NOMO-1 treated with DMSO at 0.1 percent for 48 hours (cell line): Measurements from ENCODE around the gene ZNF3.
"Not testable (repeated sequence)": the region's sequence is repeated elsewhere in the genome, so short reads cannot be mapped to it uniquely, and the experiment has no call there.

Experiments
- DNase-seq: peaks from one replicate; lab custom pipeline; 2025; ENCODE audit not compliant: unreplicated experiment; lab: John Stamatoyannopoulos, UW

ZNF3 gene

DNA sequence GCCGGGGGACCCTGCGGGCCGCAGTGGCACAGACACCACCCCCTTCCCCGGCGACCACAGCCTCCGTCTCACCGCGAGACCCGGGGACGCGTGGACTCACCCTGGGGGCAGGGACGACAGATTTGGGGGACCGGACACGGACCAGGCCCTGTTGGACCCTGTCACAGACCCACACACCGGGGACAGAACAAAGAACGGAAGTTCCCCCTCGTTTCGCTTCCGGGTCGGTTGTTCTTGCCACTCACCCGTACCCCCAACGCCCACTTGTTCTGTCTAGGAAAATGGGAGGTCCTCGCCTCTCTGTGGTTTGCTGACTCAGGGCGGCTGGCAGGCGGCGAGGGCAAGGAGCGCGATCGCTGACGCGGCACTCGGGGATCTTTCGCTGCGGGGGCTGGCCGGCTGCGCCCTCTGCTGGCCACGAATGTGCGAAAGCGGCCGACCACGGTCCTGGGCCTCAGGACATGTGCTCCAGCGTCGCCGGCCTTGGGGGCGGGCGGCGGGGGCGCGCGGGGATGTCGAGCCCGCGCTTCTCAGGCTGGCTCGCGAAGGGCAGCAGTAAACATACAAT is at the start of gene ZNF3:
Gene ZNF3, minus strand, starts transcription at position 189 of the 568 bp plus-strand sequence. CDS start 4,366 bp downstream, outside the sequence.
- DNase-seq, result peak; percentile 100

DNA sequence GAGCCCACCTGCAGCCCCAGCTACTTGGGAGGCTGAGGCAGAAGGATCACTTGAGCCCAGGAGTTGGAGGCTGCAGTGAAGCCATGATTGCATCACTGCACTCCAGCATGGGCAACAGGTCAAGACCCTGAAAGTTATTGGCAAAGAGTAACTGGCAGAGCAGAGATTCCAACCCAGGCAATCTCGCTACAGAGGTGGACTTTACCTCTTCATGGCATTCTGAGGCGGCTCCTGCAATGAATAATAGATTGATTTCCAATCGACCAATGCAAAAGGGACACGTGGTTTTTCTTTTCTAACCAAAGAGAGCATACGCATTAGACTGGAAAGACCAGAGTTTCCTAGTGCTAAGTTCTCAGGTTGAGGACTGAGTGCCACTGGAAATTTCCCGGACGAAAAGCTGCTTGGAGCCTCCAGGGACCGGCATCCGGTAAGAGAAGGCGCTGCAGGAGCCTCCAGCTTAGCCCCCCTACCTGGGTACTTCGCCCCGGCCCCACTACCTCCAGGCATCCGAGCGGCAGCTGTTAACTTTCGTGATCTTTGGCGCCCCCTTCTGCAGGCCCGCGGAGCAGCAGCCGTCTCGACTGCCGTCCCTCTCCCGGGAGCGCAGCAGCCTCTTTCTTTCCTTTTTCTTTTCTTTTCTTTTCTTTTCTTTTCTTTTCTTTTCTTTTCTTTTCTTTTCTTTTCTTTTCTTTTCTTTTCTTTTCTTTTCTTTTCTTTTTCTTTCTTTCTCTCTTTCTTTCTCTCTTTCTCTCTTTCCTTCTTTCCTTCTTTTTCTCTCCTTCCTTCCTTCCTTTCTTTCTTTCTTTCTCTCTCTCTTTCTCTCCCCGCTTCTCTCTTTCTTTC is 49.3 kb upstream of the ZNF3 start:
- DNase-seq, result peak; percentile 69

DNA sequence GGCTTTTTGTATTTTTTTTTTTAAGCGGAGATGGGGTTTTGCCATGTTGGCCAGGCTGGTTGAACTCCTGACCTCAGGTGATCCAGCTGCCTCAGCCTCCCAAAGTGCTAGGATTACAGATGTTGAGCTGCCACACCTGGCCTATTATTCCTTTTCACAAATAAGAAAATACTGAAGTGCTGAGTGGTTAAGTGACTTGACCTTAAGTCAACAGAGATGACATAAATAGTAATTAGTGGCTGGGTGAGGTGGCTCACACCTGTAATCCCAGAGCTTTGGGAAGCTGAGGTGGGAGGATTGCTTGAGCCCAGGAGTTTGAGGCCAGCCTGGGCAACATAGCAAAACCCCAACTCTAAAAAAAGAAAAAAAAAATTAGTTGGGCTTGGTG is 48.7 kb upstream of the ZNF3 start:
- DNase-seq, result not testable (repeated sequence)

DNA sequence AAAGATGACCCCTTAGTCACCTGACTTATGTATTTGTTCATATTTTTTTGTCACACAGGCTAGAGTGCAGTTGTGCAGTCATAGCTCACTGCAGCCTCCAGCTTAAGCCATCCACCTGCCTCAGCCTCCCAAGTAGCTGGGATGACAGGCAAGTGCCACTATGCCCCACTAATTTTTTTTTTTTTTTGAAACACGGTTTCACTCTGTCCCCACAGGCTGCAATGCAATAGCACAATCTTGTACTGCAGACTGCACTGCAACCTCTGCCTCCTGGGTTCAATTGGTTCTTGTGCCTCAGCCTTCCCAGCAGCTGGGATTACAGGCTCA is 47.1 kb upstream of the ZNF3 start:
- DNase-seq, result no peak

DNA sequence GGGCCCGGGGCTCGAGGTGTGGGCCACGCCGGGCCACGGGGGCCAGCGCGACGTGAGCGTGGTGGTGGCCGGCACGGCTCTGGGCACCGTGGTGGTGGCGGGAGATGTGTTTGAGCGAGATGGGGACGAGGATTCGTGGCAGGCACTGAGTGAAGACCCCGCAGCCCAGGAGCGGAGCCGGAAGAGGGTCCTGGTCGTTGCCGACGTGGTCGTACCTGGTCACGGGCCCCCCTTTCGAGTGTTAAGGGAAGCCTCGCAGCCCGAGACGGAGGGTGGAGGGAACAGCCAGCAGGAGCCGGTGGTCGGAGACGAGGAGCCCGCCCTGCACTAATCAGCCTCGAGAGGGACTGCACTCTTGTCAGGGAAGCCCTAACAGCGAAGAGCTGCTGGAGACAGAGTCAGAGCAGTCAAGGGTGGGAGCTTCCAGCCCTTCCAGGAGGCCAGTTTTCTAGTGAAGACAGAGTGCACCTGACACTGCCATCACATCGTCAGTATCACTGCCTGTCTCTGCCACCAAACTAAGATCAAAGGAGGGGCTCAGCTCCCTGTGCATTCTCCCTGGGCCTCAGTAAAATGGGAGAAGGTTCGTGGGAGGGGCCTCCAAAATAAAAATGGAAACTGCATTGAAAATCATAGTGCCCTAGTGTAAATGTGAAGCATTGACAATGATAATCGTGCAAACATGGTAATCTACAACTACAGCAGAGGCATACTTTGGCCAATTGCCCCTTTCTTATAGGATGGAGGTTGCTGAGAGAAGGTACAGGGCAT is 46.5 kb upstream of the ZNF3 start:
- DNase-seq, result peak; percentile 27

DNA sequence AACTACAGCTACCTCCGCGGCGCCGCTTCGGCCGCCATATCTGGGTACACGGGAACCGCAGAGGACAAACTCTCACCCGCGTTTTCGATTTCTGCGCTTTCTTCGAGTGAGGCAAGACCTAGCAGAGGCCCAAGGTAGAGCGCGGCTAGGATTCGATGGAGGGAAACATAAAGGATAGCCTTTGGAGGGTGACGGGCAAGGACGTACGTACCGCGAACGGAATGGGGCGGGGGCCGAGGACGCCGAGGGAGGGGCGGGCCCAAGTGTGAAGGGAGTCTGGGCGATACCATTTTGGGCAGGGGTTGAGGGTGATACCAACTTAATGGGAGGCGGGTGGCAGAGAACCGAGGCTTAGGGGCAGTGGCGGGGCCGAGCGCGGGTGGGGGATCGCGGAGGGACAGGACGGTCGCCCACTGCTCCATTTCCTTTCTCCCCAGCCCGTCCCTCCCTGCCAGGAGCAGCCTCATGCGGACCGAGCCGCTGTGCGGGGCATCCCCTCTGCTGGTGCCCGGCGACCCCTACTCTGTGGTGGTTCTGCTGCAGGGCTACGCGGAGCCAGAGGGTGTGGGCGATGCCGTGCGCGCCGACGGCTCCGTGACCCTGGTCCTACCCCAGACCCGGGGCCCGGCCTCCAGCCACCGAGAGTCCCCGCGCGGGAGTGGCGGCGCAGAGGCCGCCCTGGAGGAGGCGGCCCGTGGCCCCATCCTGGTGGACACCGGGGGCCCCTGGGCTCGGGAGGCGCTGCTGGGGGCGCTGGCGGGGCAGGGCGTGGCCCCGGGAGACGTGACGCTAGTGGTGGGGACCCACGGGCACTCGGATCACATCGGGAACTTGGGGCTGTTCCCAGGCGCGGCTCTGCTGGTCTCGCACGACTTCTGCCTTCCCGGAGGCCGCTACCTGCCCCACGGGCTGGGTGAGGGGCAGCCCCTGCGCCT is 45.7 kb upstream of the ZNF3 start, which contains the start of gene MBLAC1:
Gene MBLAC1, plus strand, starts transcription at position 37 of the 935 bp plus-strand sequence. Its CDS starts 429 bp downstream, at position 466.
- DNase-seq, result peak; percentile 92

DNA sequence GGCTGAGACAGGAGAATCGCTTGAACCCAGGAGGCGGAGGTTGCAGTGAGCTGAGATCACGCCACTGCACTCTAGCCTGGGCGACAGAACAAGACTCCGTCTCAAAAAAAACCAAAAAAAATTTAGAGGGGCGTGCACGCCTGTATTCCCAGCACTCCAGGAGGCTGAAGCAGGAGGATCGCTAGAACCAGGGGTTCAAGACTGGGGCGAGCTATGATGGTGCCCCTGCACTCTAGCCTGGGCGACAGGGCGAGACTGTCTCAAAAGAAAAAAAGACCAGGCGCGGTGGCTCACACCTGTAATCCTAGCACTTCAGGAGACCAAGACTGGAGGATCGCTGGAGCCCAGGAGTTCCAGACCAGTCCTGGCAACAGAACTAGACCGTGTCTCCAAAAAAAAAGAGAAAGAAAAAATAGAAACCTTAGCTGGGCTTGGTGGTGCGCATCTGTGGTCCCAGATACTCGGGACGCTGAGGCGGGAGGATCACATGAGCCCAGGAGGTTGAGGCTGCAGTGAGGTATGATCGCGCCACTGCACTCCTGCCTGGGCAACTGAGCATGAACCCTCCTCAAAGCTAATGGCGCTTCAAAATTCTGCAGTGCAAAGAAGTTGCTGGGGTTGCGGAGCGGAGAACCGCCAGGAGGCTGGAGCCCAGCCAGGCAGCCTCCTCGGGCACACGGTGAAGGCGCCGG is 44.9 kb upstream of the ZNF3 start:
- no peak for DNase-seq

DNA sequence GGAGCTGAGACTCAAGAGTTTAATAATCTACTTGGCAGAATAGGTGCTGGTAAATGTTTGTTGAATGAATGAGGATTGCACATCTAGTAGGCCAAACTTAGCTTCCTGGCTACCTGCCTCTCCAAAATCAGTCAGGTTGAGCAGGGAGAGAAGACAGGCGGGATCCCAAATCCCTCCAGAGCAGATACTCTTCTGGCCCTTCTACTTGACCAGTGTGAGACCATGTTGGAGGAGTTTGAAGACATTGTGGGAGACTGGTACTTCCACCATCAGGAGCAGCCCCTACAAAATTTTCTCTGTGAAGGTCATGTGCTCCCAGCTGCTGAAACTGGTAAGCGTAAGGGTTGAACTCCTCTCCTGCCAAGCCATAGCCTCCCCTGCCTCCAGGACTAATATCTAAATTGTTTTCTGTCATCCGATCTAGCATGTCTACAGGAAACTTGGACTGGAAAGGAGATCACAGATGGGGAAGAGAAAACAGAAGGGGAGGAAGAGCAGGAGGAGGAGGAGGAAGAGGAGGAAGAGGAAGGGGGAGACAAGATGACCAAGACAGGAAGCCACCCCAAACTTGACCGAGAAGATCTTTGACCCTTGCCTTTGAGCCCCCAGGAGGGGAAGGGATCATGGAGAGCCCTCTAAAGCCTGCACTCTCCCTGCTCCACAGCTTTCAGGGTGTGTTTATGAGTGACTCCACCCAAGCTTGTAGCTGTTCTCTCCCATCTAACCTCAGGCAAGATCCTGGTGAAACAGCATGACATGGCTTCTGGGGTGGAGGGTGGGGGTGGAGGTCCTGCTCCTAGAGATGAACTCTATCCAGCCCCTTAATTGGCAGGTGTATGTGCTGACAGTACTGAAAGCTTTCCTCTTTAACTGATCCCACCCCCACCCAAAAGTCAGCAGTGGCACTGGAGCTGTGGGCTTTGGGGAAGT is 43.0 kb upstream of the ZNF3 start:
- DNase-seq, result no peak

DNA sequence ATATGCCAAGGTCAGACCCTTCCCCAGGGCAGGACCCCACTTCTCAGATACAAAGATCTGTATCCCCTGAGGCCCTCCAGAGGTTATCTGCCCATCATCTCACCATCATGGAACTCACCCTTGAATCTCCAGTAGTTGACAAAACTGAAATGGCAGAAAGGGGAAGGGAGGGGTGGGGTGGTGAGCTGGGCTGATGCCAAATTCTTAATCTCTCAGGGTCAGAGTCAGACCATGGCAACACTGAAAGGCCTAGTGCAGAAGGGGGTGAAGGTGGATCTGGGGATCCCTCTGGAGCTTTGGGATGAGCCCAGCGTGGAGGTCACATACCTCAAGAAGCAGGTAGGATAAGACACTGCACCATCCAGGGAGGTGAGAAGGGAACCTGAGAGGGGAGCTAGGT is 41.0 kb upstream of the ZNF3 start:
- DNase-seq, result no peak

DNA sequence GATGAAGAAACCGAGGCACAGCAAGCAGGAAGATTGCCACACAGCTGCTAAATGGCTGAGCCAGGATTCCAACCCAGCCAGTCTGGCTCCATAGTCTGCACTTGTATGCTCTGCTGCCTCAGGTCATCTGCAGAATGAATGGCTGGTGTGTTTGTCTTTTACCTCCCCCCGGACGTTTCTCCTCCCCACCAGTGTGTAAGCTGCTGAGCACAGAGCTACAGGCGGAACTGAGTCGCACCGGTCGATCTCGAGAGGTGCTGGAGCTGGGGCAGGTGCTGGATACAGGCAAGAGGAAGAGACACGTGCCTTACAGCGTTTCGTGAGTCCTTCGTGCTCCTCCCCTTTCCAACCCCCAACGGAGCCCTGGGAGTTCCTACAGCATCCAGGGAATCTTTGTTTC is 40.5 kb upstream of the ZNF3 start:
- DNase-seq, result no peak

DNA sequence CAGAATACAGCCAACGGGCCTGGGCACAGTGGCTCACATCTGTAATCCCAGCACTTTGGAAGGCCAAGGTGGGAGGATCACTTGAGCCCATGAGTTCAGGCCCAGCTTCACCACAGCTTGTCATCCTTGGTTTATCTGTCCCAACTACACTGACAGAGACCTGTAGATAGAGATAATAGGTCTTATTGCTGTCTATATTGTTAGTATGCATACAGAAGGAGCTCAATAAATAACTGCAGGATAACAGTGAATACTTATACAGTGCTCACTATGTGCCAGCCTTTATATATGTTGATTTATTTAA is 39.2 kb upstream of the ZNF3 start:
- DNase-seq, result no peak

DNA sequence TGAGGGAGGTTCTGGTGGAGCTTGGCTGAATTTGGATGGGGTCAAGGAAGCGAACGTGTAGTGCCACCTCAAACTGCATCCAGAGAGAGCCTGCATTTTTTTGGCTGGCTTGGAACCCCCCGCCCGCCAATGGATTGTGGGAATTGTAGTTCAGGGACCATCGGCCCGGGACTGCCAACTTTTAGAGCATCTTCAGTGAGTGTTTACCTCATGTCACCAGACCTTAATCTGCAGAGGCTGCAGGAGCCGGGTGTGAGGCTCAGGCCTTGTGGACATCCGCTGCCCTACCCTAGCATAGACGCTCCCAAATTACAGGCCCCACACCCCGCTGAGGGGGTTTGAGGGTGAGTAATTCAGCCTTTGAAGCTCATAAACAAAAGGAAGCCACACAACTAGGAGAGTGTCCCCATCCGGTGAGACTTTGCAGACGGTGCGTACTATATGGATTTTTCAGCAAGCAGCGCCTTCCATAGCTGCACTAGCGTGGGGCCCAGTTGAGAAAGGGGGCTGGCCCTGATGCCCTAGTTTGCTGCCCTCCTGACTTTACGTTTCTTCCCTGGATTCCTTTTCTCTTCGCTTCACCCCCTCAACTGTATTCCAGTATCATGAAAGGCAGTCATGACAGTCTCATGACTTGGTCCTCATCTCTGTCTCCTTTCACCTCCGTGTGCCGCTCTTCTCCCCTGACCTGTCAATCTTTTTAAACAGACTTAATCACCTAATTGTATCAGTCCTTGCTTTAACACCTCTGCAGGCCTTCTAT is 38.6 kb upstream of the ZNF3 start:
- DNase-seq, result peak; percentile 69

DNA sequence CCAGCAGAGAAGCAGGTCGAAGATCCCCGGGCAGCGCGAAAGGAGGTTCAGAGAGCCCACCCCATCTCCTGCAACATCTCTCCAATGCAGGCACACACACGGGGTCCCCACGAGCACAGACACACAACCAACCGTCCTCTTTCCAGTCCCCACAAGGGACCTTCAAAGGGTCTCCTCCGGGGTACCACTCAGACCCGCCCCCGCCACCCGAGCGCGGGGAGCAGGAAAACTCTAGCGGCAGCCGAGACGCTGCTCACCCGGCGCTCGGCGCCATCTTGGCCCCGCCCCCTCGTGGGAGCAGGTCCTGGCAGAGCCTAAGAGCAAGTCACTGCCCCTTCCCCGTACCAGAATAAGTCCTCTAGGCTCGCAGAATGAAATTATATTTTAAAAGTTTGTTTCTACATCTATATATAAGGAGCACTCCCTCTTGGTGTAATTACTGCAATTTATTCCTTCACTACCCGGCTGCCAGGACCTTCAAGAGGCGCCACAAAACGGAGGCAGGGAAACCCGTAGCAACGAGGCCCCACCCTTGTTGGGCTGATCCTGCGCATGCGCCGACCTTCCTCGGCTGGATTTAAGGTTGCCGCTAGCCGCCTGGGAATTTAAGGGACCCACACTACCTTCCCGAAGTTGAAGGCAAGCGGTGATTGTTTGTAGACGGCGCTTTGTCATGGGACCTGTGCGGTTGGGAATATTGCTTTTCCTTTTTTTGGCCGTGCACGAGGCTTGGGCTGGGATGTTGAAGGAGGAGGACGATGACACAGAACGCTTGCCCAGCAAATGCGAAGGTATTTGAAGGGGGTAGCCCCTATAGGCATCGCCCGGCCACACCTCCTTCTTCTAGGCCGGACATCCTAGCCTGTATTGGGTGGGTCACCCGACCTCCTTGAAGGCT is 37.8 kb upstream of the ZNF3 start, which contains the start of the genes CNPY4 and TAF6:
Gene CNPY4, plus strand, starts transcription at position 563 of the 898 bp plus-strand sequence. Its CDS starts 111 bp downstream, at position 674.
Gene TAF6, minus strand, starts transcription at position 287 of the 898 bp plus-strand sequence. CDS start 5,149 bp downstream, outside the sequence.
- peak; percentile 97 for DNase-seq

DNA sequence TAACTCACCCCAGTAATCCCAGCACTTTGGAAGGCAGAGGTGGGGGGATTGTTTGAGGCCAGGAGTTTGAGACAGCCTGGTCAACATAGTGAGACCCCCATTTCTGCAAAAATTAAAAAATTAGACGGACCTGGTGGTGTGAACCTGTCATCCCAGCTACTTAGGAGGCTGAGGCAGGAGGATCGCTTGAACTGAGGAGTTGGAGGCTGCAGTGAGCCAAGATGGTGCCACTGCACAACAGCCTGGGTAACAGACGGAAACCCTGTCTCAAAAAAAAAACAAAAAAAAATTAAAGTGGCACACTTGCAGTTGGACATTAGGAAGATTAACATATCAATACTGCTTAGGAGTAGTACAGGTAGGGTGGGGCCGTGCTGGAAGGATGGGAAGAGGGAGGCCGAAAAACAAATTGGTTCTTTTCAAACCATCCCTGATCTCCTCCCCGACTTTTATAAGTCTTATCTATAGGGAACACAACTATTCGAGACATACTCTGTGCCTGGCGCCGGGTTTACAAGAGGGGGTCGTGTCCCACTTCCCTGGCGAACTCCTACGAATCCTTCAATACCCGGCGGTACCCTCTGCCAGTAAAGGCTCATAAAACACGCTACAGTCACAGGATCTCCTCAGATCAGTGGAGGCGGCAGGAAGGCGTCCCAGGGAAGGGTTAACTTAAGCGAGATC is 37.0 kb upstream of the ZNF3 start:
- no peak for DNase-seq

DNA sequence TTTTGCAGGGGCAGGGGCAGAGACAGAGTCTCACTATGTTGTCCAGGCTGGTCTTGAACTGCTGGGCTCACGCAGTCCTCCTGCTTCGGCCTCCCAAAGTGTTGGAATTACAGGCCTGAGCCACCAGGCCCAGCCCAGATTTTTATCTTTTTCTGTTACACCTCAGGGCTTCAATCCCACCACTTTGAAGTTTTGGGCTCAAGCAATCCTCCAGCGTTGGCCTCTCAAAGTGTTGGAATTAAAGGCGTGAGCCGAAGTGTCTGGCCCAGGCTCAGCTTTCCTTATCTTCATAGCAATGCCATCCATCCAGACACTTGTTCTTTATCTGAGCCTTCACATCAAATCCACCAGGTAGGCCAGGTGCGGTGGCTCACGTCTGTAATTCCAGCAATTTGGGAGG is 33.5 kb upstream of the ZNF3 start:
- no peak for DNase-seq

DNA sequence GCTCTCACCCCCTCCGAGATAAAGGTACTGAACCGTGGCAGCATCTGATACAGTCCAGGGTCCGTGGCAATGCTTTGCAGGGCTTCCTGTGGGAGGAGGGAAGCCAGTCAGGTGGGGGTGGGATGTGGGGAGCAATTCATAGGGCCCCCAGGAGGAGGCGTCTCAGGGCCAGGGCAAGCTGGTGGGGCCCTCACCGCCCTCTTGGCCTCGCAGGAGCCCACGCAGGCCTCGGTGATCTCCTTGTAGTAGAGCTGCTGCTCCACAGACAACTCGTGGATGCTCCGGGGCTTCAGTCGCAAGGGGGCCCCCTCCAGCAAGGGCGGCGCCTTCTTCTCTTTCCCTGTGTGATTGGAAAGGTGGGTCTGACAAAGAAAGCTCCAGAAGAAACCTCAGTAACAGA is 30.4 kb upstream of the ZNF3 start:
- DNase-seq, result no peak

DNA sequence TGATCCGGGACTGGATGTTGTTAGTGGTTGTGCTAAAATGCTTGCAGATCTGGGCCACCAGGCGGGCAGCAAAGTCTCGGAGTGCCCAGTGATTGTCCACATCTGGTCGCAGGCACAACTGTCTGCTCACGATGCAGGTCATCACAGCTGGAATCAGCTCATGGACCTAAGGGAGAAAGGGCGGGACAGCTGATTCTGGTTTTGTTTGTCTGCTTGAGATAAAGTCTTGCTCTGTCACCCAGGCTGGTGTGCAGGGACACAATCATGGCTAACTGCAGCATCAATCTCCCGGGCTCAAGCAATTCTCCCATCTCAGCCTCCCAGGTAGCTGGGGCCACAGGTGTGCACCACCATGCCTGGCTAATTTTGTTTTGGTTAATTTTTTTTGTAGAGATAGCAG is 29.6 kb upstream of the ZNF3 start:
- no peak for DNase-seq
